ENCODE results near the gene DGCR6.
"Not testable (repeated sequence)": the region's sequence is repeated elsewhere in the genome, so short reads cannot be mapped to it uniquely, and the experiment has no call there.

The DGCR6 gene

DNA sequence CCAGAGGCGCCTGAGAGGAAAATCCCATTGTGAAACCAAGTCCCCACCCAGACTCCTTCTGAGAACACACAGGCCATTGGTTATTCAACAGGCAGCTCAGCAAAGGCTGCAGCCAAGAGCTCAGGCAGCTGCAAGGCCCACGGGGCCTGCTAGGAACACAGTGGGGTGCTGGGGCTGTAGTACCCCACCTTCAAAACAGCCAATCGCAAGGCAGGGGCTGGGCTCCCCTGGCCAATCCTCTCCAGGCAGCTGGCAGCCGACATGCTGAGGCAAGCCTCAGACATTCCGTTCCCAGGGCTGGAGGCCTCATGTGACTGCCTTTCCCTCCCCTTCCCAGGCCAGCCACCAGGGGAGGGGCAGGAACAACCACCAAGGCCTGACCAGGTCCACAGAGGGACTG, 23.3 kb downstream of the DGCR6 start:
- DNase-seq (ENCODE audit: low read depth in 1 of 2, low spot score in 1 of 2) = no peak

DNA sequence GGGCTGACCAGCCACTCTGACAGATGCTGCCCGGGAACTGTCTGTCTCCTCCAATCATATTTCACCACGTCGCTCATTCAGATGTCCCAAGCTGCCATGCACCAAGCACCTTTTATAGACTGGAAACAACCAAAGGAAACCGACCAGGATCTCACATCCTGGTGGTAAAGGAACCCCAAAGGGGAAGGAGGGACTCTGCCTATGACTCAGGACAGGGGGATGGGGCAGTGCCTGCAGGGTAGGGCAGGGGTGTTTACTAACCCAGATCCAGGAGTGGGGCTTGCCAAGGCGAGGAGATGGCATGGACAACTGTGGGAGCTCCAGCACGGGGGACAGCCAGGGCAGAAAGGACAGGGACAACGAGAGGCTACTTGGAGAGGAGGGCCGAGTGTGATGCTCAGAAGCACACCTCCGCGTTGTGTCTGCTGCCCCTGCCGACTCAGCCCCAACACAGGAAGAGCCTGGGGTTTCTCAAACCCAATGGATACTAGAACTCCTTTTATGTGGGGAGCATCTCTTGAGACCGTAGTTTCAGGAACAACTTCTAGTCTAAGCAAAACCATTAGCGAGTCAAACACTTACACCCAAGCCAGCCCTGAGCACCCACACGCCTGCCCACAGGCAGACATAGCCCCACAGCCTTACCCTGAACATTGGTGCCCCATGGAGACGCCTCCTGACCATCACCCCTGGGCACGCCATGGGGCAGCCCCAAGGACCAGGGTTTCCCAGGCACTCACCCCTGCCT, 26.0 kb downstream of the DGCR6 start:
- DNase-seq (ENCODE audit: low read depth in 1 of 2, low spot score in 1 of 2) = no peak

DNA sequence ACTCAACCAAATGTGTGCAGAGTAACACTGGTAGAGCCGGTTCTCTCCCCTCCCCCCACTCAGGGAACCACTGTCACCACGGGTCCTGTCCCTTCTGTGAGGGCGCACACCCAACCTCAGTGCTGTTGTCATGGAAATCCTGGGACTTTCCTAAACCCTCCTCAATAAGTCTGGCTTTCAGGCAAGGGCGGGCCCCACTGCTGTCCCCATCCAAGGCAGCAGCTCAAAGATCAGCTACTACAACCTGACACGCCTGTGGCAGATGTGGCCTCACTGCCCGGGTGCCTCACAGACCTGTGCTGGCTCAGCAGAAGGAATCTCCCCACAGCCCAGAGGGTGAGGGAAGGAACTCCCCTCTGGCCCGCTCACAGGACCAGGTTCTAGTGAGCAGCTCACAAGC, 27.8 kb downstream of the DGCR6 start:
- DNase-seq (ENCODE audit: low read depth in 1 of 2, low spot score in 1 of 2) = no peak

DNA sequence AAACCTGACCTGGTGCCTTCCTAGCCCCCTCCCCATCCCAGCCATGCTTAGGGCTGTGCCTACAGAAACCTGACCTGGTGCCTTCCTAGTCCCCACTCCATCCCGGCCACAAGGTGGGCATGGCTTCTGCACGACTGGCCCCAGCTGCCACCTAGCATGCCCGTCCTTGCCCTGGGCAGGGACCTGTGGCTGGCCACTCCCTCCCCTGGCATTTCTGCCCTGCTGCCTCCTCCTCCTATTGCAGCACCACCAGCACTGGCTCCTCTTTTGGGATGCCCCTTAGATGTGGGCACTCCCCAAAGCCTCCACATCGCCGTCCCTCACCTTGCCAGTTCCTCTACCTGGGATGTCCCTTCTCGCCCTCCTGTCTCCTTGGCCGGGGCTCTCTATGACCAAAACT, 28.6 kb downstream of the DGCR6 start:
- DNase-seq (ENCODE audit: low read depth in 1 of 2, low spot score in 1 of 2) = not testable (repeated sequence)

DNA sequence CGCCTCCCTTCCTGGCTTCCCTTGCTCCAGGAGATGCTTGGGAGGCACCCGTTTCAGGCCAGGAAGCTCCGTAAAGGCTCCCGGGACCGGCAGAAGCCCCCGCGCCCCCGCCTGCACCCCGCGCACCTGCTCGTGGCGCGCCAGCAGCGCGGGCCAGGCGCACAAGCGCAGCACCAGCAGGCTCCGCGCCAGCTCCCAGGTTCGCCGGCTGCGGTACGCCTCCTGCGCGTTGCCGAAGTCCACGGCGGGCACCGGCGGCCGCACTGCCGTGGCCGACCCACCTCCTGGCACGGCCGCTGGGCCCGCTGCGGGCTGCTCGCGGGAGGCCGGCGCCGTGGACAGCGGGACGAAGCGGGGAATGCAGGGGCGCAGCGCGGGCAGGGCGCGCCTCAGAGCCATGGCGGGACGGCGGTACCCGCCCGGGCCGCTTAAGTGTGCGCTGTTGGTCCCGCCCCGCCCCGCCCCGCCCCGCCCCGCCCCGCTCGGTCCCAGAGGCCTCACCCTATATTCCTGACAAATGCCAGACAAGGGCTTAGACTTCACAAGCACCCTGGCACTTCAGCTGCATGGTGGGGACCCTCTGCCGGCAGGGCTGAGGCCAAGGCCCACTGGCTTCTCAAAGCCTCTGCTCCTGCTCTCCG, 29.9 kb downstream of the DGCR6 start, which contains the start of gene PRODH:
Gene PRODH (minus strand): TSS at position 405 of the 641 bp plus-strand sequence. CDS start 6 bp downstream, at position 399.
- no peak for DNase-seq (ENCODE audit: low read depth in 1 of 2, low spot score in 1 of 2)

DNA sequence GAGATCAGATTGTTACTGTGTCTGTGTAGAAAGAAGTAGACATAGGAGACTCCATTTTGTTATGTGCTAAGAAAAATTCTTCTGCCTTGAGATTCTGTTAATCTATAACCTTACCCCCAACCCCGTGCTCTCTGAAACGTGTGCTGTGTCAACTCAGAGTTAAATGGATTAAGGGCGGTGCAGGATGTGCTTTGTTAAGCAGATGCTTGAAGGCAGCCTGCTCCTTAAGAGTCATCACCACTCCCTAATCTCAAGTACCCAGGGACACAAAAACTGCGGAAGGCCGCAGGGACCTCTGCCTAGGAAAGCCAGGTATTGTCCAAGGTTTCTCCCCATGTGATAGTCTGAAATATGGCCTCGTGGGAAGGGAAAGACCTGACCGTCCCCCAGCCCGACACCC, 32.6 kb downstream of the DGCR6 start:
- DNase-seq (ENCODE audit: low read depth in 1 of 2, low spot score in 1 of 2) = not testable (repeated sequence)

DNA sequence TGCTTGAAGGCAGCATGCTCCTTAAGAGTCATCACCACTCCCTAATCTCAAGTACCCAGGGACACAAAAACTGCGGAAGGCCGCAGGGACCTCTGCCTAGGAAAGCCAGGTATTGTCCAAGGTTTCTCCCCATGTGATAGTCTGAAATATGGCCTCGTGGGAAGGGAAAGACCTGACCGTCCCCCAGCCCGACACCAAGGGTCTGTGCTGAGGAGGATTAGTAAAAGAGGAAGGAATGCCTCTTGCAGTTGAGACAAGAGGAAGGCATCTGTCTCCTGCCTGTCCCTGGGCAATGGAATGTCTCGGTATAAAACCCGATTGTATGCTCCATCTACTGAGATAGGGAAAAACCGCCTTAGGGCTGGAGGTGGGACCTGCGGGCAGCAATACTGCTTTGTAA, 41.0 kb downstream of the DGCR6 start:
- not testable (repeated sequence) for DNase-seq (ENCODE audit: low read depth in 1 of 2, low spot score in 1 of 2)

DNA sequence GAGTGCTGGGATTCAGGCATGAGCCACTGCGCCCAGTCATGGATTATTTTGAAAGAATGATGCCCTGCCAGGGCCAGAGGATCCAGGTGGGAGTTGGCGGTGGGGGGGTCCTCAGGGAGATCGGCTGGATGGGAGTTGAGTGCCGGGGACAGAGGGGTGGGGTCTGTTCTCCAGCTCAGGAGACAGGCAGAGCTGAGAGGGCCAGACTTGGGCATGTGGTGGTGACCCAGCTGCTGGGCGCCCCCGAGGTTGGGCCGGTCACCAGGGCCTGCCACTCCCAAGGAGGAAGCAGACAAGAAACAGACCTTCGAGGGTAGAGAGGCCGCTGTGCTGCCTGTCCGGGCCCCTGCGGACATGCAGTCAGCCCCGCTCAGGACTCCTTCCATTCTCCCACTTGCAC, 41.8 kb downstream of the DGCR6 start:
- no peak for DNase-seq (ENCODE audit: low read depth in 1 of 2, low spot score in 1 of 2)

DNA sequence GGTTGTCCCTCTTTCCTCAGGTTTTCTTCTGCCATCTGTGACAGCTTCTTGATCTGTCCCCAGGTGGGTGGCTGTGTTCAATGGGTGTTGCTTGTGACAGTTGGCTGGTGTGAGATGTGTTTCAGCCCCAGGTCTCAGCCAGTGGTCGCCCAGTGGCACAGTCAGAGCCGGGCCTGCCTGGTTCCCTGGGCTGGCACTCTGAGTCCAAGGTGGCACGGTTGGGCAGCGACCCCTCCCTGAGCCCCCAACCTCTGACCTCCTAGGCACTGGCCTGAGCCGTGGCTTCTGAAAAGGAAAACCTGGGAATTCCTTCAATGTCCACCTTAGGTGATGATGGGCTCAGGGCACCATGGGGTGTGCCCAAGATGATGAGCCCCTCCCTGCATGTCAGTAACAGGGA, 44.0 kb downstream of the DGCR6 start:
- DNase-seq (ENCODE audit: low read depth in 1 of 2, low spot score in 1 of 2) = no peak

DNA sequence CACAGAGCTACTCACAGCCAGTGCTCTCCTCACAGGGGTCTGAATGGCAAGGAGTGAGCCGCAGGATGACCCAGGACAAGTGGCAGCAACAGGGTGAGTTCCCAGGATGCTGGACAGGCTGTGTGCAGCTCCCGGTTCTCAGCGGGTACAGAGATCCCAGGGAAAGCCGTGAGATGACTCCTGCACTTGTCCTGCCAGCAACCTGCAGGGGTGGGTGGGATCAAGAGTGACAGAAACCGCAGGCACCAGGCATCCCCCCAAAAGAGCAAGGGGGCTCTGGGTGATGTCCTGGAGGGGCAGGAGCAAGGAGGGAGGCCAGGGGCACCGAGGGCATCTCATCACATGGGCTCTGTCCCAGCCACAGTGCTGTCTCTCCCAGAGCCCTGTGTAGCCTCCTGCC, 45.9 kb downstream of the DGCR6 start:
- DNase-seq (ENCODE audit: low read depth in 1 of 2, low spot score in 1 of 2) = no peak

DNA sequence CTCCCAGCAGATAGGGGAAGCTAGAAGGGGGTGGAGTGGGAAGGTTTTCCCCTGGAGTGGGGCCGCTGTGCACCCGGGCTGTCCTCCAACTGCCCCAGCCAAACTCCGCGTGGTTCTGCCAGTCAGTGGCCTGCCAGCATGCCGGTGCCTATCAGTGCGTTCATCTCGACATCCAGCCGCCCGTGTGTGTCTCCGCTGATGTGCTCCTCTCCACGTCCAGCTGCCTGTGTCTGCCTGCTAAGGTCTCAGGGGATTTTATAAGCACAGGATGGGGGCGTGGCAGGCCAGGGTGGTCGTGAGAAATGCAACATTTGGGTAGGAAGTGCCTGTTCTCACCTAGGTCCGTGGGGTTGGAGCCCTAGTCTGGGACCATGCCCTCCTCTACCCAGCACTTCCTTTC, 47.0 kb downstream of the DGCR6 start:
- not testable (repeated sequence) for DNase-seq (ENCODE audit: low read depth in 1 of 2, low spot score in 1 of 2)

DNA sequence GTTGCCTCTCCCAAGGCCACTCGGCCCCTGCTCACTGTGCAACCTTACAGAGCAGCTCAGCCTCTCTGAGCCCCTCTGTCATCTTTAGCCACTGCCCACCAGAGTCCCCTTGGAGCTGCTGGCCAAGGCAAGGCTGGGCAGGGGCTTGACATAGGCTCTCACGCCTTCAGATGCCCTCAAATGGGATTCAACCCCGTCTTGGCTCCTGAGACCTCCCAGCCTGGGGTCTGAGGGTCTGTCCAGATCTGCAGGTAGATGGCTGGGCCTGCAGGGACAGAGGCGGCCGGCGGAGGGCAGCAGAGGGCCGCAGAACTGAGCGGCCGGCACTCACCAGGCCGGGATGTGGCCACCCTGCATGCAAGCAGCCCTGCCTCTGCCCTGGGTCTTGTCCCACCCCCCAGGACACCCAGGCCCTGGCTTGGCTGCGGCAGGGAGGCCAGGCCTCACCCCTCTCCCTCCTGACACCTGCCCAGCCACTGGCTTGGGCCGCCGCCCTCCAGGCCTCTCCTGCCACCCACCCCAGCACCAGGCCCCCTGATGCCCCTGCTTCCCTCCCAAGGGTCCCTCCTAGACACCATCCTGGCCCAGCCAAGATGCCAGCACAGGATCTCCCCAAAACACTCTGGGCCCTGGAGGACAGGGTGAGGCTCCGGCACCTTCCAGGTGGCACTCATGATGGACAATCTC, 48.3 kb downstream of the DGCR6 start:
- DNase-seq (ENCODE audit: low read depth in 1 of 2, low spot score in 1 of 2) = peak in 1 of 2 donors; percentile 31

DNA sequence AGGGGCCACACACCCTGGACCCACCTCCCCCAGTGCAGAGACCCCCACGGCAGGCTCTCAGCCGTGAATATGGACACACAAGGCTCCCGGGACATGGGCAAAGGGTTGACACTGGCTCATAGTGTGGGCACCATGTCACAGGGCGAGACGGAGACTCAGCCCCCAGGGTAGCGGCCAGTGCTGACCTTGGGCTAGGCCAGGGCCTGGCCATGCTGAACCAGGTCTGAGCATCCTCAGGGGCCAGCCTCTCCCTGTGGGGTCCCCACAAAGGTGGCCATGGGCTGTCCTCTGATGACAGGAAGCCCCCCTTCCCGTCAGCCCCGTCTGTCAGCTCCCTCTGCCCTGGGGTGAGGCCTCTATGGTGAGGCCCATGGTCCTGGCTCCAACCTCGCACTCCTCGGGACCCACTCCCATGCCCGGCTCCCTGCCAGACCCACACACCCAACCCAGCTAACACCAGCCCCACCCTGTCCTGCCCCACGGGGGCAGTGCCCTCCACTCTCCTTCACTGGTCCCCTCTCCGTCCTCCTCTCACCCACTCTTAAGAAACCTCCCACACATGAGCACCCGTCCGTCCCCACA, 49.0 kb downstream of the DGCR6 start:
- no peak for DNase-seq (ENCODE audit: low read depth in 1 of 2, low spot score in 1 of 2)

DNA sequence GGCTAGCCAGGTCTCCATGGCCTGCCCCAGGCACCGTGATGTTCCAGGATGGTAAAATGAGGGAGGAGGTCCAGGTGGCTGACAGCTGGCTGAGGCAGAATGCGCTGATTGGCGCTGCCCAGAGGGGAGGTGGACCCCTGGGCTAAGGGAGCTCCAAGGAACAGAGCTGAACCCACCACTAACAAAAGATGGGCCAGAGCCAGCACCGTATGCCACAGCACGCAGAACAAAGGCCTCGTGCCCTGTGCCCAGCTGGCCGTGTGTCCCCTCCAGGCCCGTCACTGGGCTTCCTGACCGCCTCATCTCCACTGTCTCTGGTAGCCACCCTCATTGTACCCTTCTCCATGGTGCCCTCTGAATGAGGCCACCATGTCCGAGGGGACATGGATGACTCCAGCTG, 49.6 kb downstream of the DGCR6 start:
- DNase-seq (ENCODE audit: low read depth in 1 of 2, low spot score in 1 of 2) = no peak

DNA sequence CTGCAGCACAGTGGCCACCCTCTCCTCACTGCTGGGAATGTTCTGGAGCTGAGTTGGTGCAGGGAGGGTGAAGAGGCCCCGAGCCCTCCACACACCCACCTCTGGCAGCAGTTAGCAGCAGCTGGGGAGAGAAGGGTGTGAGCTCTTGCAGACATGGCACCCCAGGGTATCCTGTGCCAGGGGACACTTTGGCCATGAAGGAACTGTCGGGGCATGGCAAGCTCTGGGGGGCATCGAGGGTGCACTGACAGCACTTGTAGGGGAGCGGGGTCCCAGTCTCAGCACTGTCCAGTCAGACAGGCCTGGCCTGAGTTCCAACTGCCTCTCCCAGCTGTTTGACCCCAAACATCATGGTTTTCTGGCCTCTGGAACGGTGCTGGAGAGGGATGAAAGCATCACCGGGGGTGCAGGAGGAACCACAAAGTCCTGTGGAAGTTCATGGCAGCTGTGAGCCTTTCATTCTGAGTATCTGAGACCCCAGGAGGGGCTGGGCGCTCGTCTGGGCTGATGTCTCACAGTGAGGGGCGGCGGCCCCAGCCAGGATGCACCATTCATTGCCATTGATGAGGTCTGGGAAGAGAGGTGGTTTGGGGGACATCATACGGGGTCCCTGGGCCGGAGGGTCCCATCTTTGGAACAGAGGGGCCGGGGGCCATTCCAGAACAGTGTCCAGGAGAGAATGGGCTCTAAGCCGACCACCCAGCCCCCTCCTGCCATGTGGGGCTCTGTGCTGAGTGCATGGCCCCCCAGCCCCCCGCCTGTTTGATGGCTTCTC, 50.2 kb downstream of the DGCR6 start:
- not testable (repeated sequence) for DNase-seq (ENCODE audit: low read depth in 1 of 2, low spot score in 1 of 2)

DNA sequence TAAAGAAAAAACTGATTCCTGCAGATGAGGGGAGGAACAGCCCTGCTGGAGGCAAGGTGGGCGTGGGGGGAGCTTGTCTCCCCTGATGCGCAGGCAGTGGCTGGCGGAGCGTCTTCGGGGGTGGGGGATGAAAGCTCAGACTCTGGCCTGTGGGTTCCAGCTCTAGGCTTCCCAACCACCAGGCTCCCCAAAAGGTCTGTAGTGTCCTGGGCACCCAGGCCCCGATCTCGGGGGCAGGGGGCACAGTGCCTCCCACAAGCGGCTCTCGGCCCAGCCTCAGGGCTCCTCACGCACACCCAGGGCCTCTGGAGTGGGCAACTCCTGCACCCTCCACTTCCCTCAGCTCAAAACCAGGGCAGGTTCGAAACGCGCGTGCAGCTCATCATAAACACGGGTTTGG, 50.8 kb downstream of the DGCR6 start:
- DNase-seq (ENCODE audit: low read depth in 1 of 2, low spot score in 1 of 2) = not testable (repeated sequence)

DNA sequence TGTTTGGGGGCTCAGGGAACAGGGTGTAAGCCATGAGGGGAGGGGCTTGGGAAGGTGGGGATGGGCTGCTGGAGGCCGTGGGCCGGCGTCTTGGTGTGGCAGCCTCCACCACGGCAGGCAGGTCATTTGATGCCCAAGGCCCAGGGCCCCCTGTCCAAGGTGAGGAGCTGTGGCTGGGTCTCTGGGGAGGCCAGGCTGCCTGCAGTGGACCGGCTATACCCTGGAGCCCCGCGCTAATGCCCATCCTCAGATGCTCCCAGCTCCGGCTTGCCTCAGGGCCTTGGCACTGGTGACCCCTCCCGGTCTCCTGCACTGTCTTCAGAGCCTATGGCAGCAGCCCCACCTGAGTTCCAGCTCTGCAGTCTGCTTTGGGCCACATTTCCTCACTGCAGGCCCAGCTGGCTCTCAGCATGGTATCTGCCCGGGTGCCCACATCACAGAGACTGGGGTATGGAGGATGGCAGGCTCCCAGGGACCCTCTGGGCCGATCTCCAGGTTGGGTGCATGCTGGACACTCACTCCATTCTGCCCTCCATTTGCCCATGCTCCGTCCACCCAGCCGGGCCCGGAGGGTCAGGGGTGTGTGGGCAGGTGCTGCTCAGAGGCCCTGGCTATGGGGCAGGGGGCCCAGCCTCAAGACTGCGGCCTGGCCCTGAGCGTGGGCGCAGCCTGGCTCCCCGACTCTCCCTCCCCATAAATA, 51.7 kb downstream of the DGCR6 start:
- DNase-seq (ENCODE audit: low read depth in 1 of 2, low spot score in 1 of 2) = not testable (repeated sequence)

DNA sequence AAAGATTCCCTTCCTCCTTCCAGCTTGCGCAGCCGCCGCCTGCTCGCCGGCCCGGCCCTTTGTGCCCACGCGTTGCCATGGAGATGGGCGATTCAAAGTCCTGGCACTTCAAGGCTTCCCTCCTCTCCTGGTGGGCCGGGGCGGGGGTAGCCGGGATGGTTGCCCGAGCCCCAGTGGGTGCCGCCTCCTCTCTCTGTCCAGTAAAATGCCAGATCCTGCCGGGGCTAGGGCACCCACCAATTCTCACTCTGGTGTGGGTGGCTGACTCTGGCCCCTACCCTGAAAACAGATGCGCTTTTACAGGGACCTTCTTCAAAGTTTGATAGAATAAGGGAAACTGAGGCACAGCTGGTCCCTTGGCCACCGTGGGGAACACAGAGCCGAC, 52.2 kb downstream of the DGCR6 start:
- not testable (repeated sequence) for DNase-seq (ENCODE audit: low read depth in 1 of 2, low spot score in 1 of 2)

DNA sequence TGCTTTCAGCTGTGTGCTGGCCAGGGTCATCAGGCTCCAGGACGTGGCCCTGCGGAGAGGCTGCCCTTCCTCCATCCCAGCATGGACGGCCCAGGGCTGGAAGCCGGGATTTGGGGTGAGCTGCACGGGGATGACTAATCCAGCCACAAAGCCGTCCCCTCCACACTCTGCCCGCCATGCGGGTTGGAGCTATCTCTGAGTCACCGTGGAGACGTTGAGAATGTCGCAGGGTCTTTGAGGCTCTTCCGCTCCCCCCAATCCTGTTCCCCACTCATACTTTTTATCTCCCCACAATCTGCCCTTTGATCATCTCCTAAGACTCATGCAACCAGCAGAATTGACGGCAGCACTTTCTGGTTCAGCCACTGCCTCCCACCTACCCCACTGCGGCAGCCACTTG, 52.6 kb downstream of the DGCR6 start:
- not testable (repeated sequence) for DNase-seq (ENCODE audit: low read depth in 1 of 2, low spot score in 1 of 2)

DNA sequence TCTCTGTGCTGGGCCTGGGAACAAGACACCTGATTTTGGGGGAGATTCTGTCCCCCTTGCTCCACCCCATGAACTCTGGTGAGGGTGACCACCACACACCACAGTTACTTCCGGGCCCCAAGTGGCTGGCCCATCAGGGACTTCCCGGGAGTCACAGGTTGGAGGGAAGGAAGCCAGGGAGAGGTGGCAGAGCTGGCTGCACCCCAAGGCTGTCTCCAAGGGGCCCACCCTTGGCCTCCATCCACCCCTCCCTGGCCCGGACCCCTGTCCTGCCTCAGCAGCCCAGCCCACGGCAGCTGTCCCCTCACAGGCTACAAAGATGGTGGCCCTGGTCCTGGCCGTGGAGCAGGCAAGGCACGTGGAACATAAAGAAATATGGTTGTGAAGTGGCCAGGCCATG, 53.1 kb downstream of the DGCR6 start:
- not testable (repeated sequence) for DNase-seq (ENCODE audit: low read depth in 1 of 2, low spot score in 1 of 2)
